ENCODE measurements around the gene TRMT11.

Gene TRMT11

DNA sequence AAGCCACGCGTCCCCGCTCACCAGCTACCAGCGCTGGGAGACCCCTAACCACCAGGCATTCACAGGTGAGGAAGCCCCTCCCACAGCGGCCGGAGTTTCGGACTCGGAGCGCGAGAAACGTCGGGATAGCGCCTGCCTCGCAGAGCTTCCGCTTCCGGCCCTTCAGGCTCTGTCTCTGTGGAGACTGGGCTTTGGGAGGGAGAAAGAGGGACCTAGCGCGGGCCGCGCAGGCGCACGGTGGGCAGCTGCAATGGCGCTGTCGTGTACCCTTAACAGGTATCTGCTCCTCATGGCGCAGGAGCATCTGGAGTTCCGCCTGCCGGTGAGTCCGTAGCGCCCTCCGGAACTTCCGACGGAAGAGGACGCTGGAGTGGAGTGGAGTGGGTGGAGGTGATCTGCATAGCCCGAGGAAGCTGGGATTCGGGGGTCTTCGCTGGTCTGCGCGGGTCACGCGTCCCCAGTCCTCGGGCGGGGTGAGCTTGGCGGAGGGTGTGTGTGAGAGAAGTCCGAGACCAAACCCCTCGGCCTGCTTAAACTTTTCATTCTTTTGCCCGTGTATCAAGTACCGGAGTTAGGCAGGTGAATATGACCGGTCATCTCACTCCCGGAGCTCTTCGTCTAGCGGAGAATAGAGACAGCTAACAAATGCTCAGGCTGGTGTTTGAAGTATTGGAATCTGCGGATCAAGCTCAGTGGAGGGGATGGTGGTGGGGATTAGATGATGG, at the start of gene TRMT11:
TSS of gene TRMT11 (plus strand) at position 240 of the 725 bp plus-strand sequence. CDS start at position 251, 11 bp downstream.
- Mint-ChIP-seq H3K9me3 (no peaks in the 10 kb centered on the region), H3K27me3 (ENCODE audit: low read depth, poor library complexity) (no peaks in the 10 kb centered on the region), H3K4me3 (no peak within 1 kb of the TSS), H3K36me3 (ENCODE audit: low read depth) (peaks cover 6% of the 10 kb centered on the region), H3K27ac (no peak within 1 kb of the TSS), H3K4me1 (peaks cover 6% of the 10 kb centered on the region)
- TF ChIP-seq, protein P1, sequence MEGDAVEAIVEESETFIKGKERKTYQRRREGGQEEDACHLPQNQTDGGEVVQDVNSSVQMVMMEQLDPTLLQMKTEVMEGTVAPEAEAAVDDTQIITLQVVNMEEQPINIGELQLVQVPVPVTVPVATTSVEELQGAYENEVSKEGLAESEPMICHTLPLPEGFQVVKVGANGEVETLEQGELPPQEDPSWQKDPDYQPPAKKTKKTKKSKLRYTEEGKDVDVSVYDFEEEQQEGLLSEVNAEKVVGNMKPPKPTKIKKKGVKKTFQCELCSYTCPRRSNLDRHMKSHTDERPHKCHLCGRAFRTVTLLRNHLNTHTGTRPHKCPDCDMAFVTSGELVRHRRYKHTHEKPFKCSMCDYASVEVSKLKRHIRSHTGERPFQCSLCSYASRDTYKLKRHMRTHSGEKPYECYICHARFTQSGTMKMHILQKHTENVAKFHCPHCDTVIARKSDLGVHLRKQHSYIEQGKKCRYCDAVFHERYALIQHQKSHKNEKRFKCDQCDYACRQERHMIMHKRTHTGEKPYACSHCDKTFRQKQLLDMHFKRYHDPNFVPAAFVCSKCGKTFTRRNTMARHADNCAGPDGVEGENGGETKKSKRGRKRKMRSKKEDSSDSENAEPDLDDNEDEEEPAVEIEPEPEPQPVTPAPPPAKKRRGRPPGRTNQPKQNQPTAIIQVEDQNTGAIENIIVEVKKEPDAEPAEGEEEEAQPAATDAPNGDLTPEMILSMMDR (IDR thresholded peaks at IDR 0.05): no peak
- DNase-seq: peak; percentile 87

DNA sequence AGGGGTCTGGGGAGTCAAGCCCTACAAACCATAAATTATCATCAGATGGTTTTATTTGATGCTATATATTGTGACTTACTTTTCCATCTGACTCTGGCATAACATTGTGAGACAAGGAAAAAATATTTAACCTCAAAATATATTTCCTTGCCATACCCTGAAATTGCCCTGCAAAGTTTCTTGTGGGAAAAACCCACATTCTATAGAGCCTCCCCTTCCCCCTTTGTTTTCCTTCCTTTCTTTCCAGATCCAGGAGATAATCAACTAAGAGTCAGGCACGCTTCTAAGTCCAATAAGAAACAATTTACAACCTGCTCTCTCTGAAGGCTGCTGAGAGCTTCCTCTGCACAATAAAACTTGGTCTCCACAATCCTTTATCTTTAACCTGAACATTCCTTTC, 47.3 kb upstream of the TRMT11 start:
- Mint-ChIP-seq H3K36me3 (ENCODE audit: low read depth) (no peaks in the 10 kb centered on the region), H3K27ac (peak overlapping the region; percentile 4), H3K4me1 (peaks cover 12% of the 10 kb centered on the region), H3K27me3 (ENCODE audit: low read depth, poor library complexity) (peaks cover 16% of the 10 kb centered on the region), H3K9me3 (peaks cover 6% of the 10 kb centered on the region), H3K4me3 (no peak overlapping the region)
- no peak for DNase-seq
- TF ChIP-seq, protein P1 (IDR thresholded peaks at IDR 0.05): no peak

DNA sequence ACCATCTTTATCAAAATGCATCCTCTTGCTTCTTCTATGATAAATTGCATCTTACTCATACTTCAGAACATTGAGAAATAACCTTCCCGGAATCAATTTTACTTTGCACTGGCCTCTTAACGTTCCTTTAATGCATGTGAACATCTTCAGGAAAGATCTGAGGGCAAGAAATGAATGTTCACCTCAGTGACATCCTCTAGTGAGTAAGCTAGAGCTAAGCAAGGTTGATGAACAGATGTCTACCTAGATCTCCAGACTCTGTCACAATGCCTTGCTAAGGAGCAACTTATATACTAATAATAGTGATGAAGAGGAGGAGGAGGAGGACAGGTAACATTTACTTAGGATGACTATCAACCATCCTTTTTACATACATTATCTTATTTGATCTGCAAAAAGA, 46.5 kb upstream of the TRMT11 start:
- TF ChIP-seq, protein P1 (IDR thresholded peaks at IDR 0.05): no peak
- DNase-seq: no peak
- no peaks in the 10 kb centered on the region for H3K36me3 Mint-ChIP-seq (ENCODE audit: low read depth)
- no peak overlapping the region for H3K27ac Mint-ChIP-seq
- peaks cover 16% of the 10 kb centered on the region for H3K27me3 Mint-ChIP-seq (ENCODE audit: low read depth, poor library complexity)
- no peak overlapping the region for H3K4me3 Mint-ChIP-seq
- peaks cover 6% of the 10 kb centered on the region for H3K9me3 Mint-ChIP-seq
- peaks cover 12% of the 10 kb centered on the region for H3K4me1 Mint-ChIP-seq

DNA sequence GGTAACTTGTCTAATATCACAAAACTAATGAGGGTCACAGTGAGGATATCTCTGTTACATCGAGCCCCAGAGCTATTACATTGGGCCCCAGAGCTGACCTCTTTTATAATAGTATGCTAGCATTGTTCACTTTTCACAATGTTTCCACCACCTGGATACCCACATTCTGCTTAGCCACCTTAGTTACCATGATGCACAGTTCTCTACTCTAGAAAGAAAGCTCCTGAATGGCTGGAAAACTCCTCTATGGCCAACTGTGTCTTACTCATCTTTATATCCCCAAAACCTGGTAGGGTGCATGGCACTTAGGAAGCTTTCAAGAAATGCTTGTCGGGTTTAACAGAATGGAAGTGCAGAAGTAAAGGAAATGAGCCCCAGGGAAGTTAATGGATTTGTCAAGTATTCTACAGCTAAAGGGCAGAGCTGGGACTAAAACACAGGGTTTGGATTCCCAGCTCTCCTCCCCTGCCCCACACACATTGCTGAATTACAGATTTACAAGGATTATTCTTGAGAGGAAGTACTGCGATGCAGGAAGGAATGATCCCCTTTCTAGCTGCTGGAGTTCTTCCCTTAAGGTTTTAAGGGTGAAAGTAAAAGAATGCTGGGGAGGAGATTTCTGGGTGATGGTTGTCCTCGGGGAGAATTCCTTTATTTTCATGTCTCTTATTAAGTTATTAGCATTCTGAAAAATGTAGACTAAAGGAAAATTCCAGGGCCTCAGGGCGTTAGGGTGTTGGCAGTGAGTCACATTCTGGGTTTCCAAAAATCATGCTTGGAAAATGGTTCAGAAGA, 45.9 kb upstream of the TRMT11 start:
- Mint-ChIP-seq H3K9me3 (peaks cover 6% of the 10 kb centered on the region), H3K4me1 (peaks cover 12% of the 10 kb centered on the region), H3K4me3 (no peak overlapping the region), H3K27ac (no peak overlapping the region), H3K27me3 (ENCODE audit: low read depth, poor library complexity) (peaks cover 14% of the 10 kb centered on the region), H3K36me3 (ENCODE audit: low read depth) (no peaks in the 10 kb centered on the region)
- no peak for DNase-seq
- TF ChIP-seq, protein P1 (IDR thresholded peaks at IDR 0.05): no peak

DNA sequence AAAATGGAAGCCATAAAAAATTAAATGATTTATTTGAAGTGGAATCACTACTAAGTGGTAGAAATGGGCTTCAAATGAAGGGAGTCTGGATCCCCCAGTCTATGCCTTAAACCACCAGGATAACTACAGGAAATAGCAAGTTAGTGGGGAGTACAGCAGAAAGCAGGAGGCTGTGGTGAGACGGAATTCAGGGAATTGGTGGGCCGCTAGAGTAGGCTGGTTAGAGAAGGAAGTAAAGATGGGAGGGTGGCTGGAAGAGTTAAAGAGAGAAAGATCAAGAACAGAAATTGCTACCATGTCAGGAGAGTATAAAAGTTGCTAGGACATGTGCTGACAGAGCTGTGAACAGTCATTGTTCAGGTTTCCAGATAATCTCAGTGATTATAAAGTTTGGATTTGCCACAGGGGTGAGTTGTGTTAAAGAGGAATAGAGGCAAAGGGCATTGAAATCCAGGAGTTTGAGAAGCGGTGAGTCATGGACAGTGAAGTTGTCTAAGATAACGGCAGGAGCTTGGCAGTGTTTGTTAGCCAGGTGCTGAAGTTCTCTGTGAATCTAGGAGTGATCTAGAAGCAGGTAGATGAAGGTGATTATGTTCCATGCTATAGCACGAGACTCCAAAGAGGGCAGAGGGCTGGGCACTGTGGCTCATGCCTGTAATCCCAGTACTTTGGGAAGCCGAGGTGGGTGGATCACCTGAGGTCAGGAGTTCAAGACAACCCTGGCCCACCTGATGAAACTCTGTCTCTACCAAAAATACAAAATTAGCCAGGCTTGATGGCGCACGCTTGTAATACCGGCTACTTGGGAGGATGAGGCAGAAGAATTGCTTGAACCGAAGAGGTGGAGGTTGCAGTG, 43.4 kb upstream of the TRMT11 start:
- Mint-ChIP-seq H3K36me3 (ENCODE audit: low read depth) (no peaks in the 10 kb centered on the region), H3K4me1 (peaks cover 12% of the 10 kb centered on the region), H3K9me3 (no peaks in the 10 kb centered on the region), H3K4me3 (no peak overlapping the region), H3K27ac (no peak overlapping the region), H3K27me3 (ENCODE audit: low read depth, poor library complexity) (peaks cover 10% of the 10 kb centered on the region)
- DNase-seq: no peak
- TF ChIP-seq, protein P1 (IDR thresholded peaks at IDR 0.05): no peak
